CD4-positive, alpha-beta T cell treated with Interleukin-10 for 1 hour (primary cell): ENCODE measurements around the gene KDM7A.

Experiments
- DNase-seq: peaks from one replicate; pipeline ENCODE4 v3.0.0-alpha.2; 2020

Gene KDM7A

DNA sequence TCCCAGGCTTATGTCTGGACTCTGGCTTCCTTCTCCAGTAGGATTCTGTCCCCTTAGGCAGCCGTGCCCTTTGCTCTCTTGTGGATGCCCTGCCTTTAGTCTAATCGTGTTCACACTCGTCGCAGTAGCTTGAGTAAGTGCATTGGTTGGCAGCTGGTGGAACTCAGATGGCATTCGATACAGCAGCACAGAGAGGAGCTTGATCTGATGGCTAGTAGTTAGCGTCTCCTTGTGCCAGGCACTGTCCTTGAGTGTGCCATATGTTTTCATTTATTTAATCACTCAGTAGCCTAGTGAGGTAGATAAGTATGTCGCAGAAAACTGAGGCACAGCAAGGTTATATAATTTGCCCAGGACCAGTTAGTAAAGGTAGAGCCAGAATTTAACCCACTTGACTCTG is 95.9 kb downstream of the KDM7A start:
- no peak for DNase-seq

DNA sequence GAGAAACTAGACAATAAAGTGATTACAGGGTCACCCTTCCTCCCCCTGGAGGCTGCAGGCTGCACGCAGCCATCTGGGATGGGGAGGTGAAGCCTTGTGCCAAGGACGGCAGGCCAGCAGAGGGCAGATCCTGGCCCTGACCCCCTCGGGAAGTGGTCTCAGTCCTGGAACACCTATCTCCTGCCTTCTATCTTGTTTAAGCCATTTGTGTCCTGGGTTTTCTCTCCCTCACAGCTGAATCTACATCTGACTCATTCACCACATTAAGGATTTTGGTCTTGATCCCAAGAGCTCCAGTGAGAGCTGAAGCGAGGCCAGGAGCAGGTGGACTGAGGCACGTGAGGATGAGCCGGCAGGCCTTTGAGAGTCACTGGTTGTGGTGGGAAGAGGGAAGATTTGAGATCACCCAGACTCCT is 97.7 kb downstream of the KDM7A start:
- DNase-seq = no peak

DNA sequence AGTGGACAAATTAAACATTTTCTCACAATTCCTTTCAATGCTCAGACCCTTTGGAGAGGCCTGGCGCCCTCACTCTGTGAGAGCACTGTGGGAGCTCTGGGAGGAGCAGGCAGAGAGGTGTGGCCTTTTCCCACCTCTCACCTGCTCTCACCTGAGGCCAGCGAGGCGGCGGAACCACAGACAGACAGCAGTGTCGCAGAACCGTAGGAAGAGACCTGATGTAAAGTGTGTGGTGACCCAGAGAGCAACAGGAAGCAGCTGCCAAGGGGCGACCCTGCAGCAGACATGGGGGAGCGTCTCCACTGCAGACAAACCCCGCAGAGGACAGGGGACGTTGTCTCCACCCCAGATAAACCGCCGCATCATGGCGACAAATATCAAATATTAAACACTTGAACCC is 98.4 kb downstream of the KDM7A start:
- no peak for DNase-seq

DNA sequence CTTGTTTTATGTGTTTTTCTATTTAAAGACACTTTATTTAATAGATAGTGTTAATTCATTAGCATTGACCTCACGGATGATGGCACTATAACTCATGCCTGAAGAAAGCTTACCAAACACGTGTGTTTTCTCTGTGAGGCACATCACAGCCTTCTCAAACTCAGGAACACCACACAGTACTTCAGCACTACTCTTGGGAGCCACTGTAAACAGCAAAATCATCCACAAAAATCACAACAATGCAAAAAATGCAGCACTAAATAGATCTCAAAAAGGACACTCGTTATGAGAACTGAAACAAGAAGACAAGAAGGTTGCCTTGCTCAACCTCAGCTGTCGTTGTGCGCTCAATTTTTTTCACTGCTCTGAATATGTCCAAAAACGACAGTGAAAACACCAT is 102.0 kb downstream of the KDM7A start:
- DNase-seq = no peak

DNA sequence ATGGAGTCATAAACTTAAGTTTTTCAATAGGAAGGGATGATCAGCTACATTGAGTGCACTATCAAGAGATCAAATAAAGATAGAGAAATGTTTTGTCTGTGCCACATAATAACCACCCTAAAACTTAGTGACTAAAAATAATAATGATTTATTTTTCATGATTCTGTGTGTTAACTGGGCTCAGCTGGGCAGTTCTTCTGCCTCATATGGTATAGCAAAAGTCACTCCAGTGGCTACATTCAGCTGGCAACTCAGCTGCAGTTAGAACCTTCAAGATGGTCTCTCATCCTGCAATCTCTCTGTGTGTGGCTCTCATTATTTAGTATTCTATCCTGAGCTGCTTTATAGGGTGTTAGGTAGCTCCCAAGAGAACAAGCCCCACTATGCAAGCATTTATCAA is 106.2 kb downstream of the KDM7A start:
- no peak for DNase-seq

DNA sequence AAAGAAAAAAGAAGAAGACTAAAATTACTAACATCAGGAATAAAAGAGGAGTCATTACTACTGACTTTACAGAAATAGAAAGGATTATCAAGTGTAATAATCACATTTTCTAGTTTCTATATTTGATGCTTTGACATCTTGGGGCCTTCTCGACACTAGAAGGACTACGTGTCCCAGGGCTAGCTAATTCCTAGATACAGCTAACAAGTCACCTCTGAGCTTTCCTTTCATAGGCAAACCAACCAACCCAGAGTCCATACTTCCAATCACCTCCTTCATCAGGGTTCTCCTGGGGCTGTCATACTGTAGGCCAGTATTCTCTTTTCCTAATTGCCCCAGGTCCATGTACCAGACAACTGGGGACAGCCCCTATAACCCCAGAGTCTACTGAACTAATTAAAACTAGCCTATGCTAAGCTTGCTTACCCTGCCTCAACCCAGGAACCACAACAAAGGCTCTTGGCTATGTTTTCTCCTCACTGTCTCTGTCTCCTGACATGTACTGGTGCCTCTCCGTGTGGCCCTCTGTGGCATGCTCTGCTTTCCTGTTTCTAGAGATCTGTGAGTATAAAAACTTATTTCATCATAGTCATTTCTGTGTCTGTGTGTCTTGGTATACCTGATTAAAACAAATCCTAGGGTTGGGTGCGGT is 107.4 kb downstream of the KDM7A start:
- DNase-seq = no peak

DNA sequence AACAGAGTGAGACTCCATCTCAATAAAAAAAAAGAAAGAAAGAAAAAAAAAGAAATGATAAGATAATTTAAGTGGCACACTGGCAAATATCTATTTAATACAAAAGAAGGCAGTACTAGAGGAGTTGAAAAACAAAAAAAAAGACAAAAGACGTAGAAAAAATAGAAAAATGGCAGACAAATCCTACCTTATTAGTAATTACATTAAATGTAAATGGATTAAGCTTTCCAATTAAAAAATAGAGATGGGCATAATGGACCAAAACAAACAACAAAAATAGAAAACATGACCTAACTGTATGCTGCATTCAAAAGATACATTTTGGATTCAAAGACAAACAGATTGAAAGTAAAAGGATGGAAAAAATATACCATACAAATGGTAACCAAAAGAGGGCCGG is 108.8 kb downstream of the KDM7A start:
- DNase-seq = no peak

DNA sequence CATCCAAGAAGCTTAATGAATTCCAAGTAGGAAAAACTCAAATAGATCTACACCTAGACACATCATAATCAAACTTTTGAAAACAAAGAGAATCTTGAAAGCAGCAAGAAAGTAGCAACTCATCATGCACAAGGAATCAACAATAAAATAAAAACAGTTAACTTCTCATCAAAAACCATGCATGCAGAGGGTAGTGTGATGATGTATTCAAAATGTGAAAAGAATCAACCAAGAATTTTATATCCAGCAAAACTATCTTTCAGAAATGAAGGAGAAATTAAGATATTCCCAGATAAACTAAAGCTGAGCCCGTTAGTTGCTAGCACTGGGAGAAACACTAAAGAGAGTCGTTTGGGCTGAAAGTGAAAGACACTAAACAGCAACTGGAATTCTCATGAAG is 109.7 kb downstream of the KDM7A start:
- no peak for DNase-seq

DNA sequence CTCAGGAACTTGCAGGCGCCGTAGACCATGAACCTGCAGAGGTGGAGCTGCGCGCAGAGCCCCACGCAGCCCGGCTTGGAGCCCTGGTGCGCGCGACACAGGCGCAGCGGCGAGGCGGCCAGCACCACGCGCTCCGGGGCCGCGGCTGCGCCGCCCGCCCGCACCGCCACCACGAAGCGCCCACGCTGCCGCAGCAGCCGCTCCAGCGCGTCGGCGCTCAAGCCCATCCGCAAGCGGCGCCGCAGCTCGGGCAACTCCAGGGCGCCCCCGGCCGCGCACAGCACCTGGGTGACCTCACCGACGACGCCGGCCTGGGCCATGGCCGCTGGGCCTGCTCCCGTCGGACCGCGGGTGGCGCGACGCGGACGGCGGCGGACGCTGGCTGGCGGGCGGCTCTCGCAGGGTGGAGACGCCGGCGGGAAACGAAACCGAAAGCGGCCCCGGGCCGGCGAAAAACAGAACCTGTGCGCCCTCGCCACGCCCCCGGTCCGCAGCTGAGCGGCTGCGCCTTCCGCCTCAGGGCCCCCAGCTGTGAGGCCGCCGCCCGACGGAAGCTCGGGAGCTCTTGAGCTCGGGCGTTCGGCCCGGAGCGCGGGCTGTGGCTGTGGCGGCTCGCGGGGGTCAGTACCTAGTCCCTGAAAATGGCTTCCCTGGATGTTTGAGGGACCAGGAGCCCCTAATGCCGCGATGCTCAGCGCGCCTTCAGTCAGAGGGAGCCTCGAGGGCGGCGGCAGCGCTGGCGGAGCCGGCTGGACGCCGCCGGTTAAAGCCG is 114.1 kb downstream of the KDM7A start, which contains the start of gene PARP12:
TSS of gene PARP12 (minus strand) at position 424 of the 772 bp plus-strand sequence. CDS start at position 320, 104 bp downstream.
- DNase-seq = peak; percentile 90

DNA sequence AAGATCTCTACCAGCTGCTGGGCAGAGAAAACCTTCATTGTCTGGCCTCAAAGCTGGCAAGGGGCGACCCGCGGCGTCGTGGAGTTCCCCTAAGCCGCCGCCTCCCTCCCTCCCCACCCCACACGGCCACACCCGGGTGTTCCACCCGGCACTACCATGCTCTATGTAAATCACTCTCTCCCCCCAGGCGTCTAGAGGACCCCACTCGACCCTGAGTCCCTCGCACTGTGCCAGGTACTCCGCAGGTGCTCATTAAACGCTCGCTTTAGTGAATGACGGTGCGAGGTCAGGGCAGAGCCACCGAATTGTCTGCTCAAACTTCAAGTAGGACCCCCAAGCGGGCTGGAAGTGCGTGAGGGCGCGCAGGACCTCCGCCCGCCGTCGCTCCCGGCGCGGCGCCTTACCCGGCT is 114.7 kb downstream of the KDM7A start:
- DNase-seq = peak; percentile 67

DNA sequence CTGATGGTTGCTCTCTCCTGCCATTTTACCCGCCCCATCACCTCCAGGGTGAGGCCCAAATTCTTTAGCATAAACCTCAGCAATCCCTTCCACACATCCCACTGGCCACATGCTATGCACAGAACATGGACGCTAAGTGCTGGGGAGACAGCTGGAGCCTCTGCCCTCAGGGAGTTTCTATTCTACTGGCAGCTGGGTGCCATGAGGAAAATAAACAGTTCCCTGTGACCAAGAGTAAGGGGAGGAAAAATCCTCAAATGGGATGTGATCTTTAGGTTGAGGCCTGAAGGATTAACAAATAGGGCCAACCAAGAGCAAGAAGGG is 115.2 kb downstream of the KDM7A start:
- no peak for DNase-seq

DNA sequence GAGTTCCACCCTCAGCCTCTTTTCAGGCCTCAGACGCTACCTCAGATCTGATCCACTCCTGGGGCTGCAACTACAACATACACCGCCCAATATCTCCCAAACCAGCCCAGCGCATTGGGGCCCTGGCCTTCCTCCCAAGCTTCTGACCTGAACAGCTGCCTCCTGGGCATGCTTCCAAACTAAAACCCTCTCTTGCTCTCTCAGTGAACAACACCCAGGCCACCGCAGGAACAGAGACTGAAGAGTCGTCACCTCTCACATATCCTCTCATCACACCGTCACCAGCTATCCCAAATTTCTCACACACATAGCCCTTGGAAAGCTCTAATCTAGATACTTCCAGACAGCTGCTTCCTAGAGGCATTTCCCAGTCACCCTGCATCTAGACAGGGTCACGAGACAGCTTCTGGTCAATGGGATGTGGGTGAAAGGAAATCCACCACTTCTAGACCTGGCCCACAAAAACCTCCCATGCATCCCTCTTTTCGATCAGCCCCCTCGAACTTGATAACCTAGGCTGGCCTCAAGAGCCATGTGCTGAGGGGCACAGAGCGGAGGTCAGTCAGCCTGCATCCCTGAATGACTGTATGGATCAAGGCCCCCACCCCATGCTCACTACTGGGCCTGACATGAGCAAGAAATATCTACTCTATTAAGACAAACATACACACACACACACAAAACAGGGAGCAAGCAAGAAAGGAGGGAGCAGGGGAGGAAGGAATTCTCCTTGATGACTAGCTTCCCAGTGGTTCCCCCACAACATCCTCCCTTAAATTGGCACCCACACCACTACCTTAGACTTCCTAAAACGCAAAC is 115.8 kb downstream of the KDM7A start:
- no peak for DNase-seq

DNA sequence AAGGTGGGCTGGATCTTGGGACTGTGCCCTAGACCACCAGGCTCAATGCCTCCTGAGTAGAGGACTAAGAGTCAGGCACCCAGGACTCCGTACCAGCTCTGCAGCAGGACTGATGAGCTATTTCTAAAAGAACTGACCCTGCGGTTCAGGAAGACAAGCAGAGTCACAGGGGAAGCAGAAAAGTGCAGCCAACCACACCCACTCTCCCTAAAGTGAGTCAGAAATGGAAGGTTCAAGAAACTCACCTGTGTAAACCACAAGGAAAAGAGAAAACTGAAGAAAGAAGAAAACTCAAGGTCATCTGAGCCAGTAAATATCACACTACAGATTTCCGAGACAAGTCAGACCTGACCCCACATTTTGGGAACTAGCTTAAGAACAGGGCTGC is 116.5 kb downstream of the KDM7A start:
- DNase-seq = no peak

DNA sequence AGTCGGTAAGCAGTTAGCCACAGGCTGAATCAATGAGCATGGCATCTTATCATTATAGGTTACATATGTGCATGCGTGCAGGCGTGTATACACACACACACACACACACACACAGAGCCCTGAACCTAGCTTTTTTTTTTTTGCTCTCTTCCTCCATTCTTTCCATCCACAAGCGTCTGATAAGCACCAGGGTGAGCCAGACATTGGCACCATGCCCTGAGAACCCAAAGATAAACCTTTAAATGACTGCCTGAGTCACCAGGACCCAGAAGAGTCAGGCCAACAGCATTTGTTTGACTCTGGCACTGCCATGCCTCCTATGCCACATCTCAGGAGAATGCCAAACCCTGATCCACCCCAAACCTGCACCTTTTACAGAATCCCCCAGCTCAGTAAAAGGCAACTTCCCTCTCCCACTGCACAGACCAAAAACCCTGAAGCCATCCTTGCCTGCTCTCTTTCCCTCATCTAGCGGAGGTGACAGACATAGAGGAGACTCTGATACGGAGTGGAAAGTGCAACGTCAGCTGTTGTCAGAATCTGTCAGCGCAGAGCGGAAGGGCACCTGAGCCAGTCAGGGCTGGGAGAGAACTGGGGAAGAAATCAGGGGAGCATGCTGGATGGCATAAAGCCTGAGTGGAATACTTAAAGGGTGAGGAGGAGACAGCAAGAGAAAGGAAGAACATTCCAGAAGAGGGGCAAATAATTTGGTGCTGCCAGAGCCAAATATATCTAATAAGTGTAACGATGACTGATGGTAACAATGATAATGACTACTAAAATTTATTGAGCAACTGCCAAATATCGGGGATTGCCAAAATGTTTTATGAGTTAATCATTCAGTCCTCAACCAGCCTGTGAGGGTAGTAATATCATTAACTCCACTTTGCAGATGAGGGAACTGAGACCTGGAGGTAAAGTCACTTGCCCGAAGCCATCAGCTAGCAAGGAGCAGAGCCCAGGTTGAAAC is 117.2 kb downstream of the KDM7A start:
- peak; percentile 21 for DNase-seq

DNA sequence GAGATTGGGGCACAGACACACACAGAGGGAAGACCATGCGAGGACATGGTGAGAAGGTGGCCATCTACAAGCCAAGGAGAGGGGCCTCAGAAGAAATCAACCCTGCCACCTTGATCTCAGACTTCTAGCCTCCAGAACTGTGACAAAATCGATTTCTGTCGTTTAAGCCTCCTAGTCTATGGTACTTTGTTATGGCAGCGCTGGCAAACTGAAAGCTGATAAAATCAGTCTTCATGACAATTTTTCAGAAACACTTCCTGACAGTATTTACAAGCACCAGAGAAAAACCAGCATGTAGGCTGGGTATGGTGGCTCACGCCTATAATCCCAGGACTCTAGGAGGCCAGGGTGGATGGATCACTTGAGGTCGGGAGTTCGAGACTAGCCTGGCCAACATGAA is 118.3 kb downstream of the KDM7A start:
- no peak for DNase-seq

DNA sequence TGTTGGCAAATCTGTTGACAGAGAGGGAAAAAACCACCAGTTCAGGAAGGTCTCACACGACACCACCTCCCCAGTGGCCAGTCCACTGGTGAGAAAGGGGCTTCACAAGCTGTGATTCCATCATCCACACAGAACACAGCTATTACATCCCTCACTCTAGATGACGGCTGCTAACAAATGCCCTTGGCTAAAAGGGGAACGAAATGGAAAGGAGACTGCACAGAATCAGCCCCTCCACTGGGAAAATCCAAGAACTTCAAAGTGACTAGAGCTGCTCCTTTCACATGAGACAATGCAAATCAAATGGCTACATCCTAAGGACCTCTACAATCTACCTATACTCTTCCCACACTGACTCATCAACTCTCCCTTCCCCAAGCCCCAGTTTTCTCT is 119.6 kb downstream of the KDM7A start:
- DNase-seq = no peak

DNA sequence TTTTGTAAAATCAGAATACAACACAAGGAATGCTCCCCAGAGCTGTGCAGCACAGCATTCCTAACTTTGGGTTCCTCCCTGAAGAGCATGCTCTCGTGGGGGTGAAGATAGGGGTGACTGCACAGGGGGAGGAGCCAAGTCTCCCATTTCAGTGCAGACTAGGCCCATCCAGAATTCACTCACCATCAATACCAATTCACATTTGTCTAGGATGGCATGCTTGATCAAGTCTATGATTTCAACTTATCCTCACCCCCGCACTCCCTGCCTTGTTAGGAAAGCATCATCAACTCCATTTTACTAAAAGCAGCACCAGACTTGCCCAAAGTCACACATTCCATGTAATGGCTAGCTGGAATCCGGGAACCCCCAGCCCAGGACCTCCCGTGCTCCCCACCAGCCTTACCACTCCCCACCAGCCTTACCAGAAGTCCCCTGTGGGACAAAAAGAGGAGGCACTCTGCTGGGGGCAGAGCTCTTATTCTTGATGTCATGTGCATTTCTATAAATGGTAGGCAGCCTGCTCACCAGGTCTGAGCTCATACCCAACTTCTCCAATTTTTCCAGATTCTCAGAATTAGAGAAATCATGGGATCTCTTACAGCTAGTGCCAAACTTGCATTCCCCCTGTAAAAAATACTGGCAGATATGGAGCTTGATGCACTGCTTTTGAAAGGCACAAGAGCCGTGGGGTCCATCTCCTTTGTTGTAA is 120.2 kb downstream of the KDM7A start:
- no peak for DNase-seq

DNA sequence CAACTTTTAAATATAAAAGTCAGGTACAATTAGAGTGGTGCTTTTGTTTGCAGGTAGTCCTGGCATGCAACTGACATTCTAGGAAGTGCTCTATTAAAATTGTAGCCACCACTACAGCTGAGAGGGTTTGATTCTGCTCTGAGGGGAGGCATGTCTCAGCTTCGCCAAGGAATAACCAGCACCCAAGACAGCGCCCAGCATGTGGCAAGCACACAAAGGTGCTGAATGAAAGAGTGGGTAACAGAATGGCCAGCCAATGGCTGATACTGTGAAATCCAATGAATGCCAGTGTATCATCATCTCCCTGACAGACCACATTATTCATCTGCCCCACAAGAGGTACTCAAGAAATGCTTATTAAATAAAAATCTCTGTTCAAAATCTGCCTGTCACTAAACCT is 121.0 kb downstream of the KDM7A start:
- DNase-seq = no peak

DNA sequence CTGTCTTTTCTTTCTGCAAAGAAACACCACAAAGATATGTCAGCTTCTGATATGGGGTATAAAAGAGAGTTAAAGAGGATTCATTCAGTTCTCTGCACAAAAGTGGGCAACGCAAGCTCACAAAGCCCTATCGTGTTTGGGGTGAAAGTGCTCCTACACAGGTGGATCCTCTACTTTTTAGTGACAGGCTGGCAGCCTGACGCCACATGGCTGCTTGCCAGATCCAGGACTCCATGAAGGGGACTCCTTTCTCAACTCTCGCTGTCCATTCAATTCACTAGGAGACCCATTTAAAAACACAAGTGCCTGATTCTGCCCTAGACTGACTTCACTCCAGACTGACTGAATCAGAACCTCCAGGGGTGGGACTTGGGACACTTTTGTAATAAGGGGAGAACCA is 122.0 kb downstream of the KDM7A start:
- DNase-seq = no peak

DNA sequence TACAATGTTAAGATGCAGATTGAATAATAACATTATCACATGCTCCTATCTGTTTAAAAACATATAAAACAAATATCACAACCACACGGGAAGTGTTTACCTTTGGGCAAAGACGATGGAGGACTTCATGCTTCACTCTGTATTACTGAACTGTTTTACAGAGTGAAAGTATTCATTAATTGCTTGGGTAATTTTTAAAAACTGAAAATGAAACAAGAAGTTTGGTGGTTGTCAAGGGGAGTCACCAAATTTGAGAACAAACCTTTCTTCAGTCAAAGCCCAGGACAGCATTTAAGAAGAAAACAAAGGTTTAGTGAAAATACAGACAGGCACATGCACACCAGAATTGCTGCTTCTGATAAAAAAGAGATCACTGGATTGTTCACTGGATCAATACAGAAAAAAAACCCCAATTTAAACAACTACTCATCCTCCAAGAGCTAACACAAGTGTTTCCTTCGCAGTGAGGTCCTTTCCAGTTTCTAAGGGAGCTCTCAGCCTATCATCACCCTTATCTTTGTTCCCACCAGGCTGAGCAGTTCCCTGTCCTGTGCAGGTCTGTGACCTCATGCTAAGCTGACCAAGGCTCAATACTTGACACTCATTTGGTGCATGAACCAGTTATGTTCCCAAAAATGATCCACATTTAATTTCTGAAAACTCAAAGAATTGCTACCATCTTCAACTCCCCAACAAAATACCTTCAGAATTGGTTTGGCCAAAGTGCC is 122.8 kb downstream of the KDM7A start:
- peak; percentile 20 for DNase-seq

DNA sequence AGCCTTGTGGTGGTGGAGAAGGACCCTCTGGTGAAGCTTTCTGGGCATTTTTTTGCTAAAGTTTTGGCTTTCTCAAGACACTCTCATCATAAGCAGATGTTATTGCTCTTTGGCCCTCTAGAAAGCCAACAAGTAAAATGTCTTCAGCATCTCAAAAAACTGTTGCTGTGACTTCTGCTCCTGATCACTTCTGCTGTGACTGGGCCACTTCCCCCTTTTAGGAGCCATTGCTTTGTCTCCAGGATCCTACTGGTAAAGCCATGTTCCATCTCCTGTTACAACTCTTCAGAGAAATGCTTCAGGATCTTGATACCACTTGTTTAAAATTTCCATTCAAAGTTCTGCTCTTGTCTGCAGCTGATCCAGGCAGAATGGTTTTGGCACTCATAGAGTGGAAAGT is 125.0 kb downstream of the KDM7A start:
- no peak for DNase-seq
